Subcutaneous adipose tissue (tissue), 4 donors: ENCODE results near the gene LYZL4. TPM values are rescaled to one million over a fixed set of nuclear protein-coding genes. Genes with fewer than 3 reads are reported as not detected.

Source experiments
- total RNA-seq, 4 donors: library from RNA; depleted of rRNA; stranded (reverse); fragments of >200 nt; gene quantifications; one replicate each; pipeline ENCODE4 v1.1.0, GENCODE V29; 2016
- TF ChIP-seq, protein P1 (sequence below): fragments of 450-650 bp; IDR thresholded peaks from one replicate; pipeline ENCODE4 v1.5.1; 2016; ENCODE audit warnings: low read depth, mild to moderate bottlenecking, control low read depth, antibody characterized with exemption, moderate library complexity

LYZL4 gene, protein sequence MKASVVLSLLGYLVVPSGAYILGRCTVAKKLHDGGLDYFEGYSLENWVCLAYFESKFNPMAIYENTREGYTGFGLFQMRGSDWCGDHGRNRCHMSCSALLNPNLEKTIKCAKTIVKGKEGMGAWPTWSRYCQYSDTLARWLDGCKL
- total RNA-seq: not detected

DNA sequence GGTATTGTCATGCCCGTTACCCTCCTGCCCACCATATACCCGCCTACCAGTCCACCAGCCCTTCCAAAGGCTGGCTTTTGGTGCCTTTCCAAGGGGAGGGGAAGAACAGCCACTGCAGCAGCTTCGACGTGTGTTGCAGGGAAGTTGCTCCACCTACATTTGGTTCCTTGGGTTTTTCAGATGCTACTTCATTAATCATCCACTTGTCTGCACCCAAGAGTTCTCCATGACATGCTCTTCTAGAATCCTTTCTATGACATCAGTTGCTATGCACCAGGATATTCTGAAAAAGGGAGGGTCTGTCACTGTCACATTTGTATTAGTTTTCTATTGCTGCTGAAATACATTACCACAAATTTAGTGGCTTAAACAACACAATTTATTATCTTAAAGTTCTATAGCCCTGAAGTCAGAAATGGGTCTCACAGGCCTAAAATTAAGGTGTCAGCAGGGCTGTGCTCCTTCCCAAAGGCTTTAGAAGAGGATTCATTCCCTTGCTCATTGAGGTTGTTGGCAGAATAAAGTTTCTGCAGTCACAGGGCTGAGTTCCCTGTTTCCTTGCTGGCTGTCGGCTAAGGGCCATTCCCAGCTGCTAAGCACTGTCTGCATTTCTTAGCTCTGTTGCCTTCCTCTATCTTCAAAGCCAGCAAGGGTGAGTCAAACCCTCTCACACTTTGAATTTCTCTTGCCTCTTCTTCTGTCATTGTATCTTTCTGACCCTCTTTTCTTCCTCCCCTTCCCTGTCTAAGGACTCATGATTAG, at the start of gene LYZL4:
Gene LYZL4, minus strand, starts transcription at position 241 of the 762 bp plus-strand sequence. CDS start 3,359 bp downstream, outside the sequence.
- TF ChIP-seq, protein P1, sequence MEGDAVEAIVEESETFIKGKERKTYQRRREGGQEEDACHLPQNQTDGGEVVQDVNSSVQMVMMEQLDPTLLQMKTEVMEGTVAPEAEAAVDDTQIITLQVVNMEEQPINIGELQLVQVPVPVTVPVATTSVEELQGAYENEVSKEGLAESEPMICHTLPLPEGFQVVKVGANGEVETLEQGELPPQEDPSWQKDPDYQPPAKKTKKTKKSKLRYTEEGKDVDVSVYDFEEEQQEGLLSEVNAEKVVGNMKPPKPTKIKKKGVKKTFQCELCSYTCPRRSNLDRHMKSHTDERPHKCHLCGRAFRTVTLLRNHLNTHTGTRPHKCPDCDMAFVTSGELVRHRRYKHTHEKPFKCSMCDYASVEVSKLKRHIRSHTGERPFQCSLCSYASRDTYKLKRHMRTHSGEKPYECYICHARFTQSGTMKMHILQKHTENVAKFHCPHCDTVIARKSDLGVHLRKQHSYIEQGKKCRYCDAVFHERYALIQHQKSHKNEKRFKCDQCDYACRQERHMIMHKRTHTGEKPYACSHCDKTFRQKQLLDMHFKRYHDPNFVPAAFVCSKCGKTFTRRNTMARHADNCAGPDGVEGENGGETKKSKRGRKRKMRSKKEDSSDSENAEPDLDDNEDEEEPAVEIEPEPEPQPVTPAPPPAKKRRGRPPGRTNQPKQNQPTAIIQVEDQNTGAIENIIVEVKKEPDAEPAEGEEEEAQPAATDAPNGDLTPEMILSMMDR: no peak

DNA sequence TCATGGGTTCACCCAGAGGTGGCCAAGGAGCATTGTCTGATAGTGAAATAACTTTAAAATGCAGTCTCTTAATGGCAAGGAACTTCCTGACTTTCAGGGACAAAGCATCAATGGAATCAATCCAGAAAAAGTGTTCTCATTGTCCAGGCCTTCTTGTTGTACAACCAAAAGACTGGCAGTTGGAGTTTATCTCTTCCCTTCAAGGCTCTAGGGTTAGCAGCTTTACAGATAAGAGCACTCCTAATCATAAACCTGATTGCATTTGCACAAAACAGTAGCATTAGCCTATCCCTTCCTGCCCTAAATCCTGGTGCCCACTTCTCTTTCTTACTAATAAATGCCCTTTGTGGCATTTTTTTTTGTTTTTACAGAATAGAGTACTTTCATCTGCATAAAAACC, 48.7 kb upstream of the LYZL4 start:
- TF ChIP-seq, protein P1: no peak

DNA sequence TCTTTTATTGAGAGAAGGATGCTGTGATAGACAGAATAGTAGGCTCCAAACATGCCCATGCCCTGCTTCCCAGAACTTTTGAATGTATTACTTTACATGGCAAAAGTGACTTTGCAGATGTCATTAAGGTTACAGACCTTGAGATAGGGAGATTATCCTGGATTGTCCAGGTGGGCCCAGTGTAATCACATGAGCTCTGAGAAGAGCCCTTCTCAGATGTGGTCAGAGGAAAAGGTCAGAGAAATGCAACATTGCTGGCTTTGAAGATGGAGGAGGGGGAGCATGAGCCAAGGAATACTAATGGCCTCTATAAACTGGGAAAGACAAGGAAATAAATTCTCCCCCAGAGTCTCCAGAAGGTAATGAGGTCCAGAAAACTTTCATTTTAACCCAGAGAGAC, 45.8 kb upstream of the LYZL4 start:
- TF ChIP-seq, protein P1: no peak

DNA sequence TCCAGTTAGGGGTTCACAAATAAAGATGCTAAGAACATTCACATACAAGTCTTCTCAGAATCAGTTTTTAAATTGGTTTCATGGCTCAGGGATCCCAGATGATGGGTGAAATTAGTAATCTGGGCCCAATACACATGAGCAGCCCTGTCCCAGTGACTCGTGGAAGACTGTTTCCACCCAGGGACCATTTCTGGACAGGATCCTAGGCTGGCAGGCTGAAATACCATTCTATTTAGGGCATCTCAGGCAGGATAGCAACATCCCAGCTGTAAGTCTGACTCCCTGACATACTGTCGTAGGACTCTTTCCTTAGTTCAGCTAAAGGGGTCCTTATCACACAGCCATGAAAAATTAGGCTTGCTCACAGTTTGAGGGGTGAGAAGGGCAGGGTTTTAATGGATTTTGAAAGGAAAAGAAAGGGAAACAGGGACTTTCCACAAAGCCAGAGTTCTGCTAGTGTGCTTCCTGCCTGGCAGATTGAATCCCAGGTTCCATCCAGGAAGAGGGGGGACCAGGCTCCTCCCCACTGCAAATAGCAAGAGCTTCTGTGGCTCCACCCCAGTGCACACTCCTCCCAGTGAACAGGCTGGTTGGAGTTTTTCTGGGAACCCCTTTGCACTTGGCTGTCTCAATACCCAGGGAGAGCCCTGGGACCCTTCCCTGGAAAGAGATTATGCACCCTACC, 41.3 kb upstream of the LYZL4 start:
- TF ChIP-seq, protein P1: no peak

DNA sequence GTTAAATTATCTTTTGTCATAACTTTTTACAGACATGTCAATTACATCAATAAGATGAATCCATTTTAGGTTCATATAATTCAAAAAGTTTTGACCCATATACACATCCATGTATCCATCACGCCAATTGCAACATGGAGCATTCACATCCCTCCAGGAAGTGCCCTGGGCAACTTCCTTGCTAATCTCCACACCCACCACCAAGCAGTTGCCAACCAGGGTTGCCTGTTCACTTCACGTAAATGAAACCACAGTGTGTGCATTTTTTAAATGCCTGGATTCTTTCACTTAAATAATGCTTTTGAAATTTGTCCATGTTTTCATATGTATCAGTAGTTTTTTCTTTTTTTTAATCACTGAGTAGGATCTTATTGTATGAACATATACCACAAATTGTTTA, 40.7 kb upstream of the LYZL4 start:
- TF ChIP-seq, protein P1: no peak

DNA sequence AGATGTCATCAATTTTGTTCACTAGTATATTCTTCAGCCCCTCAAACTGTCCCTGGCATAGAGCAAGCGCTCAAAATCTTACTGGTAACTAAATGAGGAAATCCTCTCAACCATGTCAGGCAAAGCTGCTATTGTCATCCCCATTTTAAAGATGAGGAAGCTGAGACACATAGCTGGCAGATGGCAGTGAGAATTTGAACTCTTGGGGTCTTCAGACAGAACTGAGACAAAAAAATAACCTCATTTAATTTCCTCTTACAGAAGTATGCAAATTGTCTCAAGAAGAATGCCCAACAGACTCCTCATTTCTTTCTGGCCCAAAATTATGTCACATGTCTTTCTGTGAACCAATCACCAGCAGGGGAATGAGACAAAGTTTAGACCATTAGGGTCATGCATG, 40.2 kb upstream of the LYZL4 start:
- TF ChIP-seq, protein P1: no peak

DNA sequence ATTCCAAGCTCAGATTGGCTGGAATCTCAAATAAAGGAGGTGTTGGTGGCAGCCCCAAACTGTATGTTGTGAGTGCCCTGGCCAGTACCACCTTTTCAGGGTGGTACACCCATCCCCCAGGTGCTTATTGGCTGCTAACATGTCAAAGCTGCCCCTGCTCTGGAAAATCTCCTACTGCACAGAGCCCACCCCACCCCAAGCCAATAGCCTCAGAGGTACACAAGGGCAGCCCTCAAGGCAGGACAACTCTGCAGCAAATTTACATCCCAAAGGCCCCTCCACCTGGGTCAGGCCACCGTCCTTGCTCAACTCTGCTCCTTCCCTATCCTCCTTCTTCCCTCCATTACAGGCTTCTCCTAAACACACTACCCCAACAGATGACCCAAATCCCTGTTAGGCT, 37.1 kb upstream of the LYZL4 start:
- TF ChIP-seq, protein P1: no peak
